ENCODE results near the gene RNU2-63P.
"Not testable (repeated sequence)": the region's sequence is repeated elsewhere in the genome, so short reads cannot be mapped to it uniquely, and the experiment has no call there.

Gene RNU2-63P

DNA sequence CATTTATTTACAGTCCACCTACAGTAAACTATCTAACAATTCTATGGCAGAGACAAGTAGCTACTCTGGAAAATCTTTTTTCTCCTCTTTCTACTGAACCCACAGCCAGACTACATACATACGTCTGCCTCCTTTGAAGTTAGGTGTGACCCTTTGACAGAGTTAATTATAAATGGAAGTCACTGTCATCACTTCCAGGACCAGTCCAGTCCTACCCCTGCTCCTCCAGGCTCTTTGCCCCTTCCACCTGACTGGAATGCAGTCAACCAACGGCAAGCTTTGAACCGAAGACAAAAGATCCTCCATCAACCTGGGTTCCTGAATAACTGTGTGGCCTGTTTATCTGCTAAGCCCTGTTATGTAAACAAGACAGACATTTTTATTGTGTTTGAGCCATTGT lies 35.2 kb downstream of the RNU2-63P start:
- not testable (repeated sequence) for DNase-seq (ENCODE audit: low read depth)

DNA sequence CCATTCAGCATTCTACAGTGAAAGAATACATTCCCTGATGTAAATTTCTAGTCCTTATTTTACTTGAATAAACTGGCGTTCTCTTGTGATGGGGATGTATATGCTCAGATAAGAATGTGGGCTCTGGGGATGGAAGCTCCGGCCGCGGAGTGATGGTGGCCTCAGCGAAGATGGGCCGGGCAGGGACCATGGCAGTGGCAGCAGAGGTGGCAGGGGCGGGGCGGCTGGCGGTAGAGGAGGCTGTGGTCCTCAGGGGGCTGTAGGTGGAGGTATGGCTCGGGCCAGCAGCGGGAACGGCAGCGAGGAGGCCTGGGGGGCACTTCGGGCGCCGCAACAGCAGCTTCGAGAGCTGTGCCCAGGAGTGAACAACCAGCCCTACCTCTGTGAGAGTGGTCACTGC lies 44.0 kb downstream of the RNU2-63P start:
- not testable (repeated sequence) for DNase-seq (ENCODE audit: low read depth)
